SH-SY5Y (cell line): ENCODE results near the gene VSIR.

Source experiments
- GATA2 ChIP-seq: IDR thresholded peaks from 2 replicates; pipeline ENCODE4 v1.6.1; 2011; ENCODE audit warnings: mild to moderate bottlenecking, low read depth, low read length
- GATA3 ChIP-seq: IDR thresholded peaks from 2 replicates; pipeline ENCODE4 v1.6.1; 2011; ENCODE audit warnings: low read depth, mild to moderate bottlenecking, low read length, moderate library complexity

The VSIR gene

GRCh38 chr10:71799608-71800453 is 26.5 kb upstream of the VSIR start:
- TF ChIP-seq GATA2: no peak
- TF ChIP-seq GATA3: no peak

DNA sequence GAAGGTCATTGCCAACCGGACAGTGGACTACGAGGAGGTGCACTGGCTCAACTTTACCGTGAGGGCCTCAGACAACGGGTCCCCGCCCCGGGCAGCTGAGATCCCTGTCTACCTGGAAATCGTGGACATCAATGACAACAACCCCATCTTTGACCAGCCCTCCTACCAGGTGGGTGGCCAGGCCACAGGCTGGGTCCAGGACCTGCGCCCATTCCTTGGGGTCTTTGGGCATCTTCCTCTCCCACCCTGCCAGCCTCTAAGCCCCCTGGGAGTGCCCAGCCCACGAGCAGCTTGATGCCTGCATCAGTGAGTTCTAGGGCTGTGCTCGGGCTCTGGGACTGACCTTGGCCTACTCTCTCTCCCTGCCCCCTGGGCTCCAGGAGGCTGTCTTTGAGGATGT is 25.8 kb upstream of the VSIR start:
- TF ChIP-seq GATA2 (no peak), GATA3 (no peak)

GRCh38 chr10:71798308-71798624 is 24.9 kb upstream of the VSIR start:
- TF ChIP-seq GATA3: no peak
- no peak for TF ChIP-seq GATA2

GRCh38 chr10:71797533-71798307 is 24.4 kb upstream of the VSIR start:
- TF ChIP-seq GATA2 (no peak), GATA3 (no peak)

DNA sequence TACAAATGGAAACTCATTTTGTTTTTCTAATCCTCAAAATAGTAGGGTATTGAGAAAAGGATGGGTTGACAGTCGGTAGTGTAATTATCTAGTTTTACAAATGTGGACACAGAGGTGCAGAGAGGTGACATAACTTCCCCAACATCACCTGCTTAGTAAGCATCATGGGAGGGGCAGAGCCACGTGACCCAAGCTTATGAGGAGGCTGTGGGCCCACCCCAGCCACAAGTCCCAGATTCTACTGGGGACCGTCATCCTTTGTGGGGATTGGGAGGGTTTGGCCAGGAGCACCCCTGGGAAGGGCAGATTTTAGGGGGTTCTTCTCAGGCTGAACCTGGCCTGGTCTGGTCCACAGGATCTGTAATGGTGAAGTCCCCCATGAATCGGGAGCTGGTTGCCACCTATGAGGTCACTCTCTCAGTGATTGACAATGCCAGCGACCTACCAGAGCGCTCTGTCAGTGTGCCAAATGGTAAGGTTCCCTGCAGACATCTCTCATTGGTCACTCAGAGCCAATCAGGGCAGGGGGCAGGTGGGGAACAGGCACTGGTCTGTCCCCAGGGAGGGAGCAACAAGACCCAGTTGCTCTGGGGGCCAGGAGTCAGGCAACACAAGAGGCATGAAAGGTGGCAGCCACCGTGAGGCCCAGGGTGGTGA is 23.6 kb upstream of the VSIR start:
- no peak for TF ChIP-seq GATA3
- no peak for TF ChIP-seq GATA2

DNA sequence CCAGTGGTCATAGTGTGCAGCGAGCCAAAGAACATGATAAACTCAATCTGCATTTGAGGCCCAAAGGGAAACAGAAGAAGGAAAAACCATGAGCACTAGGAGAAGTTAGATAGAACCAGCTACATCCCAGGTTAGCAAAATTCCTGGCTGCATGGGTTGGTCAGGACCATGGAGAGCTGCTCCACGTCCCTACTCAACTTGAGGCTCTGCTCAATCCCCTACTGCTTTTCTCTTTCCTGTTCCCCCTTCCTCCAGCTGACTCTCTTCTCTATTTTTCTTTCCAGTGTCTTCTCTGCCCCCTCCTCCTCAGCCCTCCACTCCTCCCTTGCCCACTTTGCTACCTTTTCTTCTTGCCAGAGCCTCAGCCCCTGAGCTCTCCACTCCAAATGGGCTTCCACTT is 21.9 kb upstream of the VSIR start:
- TF ChIP-seq GATA2 (no peak), GATA3 (no peak)

GRCh38 chr10:71790749-71791440 is 17.6 kb upstream of the VSIR start:
- no peak for TF ChIP-seq GATA3

DNA sequence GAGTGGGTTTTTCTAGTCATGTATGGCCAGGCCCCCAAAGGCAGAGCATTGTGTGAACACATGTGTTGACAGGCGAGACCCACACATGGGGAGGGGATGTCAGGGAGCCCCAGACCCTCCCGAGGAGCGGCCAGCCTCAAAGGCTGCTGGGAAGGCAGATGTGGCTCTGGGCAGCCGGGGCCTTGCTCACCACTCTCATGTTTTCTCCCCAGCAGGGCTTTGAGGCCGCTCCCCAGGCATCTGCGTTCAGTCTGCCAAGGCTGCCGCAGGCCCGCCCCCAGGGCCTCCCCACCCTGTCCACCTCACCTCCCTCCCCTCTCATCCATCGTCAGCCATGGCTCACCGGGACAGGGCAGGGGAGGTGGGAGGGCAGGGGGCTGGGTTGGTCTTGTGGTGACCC is 16.6 kb upstream of the VSIR start:
- no peak for TF ChIP-seq GATA2
- TF ChIP-seq GATA3: no peak

GRCh38 chr10:71788954-71789353 is 15.6 kb upstream of the VSIR start:
- TF ChIP-seq GATA2: no peak

- no peak for TF ChIP-seq GATA3
- TF ChIP-seq GATA2: no peak
These were observed 11.5 kb upstream of the VSIR start for GRCh38 chr10:71784679-71785272.

DNA sequence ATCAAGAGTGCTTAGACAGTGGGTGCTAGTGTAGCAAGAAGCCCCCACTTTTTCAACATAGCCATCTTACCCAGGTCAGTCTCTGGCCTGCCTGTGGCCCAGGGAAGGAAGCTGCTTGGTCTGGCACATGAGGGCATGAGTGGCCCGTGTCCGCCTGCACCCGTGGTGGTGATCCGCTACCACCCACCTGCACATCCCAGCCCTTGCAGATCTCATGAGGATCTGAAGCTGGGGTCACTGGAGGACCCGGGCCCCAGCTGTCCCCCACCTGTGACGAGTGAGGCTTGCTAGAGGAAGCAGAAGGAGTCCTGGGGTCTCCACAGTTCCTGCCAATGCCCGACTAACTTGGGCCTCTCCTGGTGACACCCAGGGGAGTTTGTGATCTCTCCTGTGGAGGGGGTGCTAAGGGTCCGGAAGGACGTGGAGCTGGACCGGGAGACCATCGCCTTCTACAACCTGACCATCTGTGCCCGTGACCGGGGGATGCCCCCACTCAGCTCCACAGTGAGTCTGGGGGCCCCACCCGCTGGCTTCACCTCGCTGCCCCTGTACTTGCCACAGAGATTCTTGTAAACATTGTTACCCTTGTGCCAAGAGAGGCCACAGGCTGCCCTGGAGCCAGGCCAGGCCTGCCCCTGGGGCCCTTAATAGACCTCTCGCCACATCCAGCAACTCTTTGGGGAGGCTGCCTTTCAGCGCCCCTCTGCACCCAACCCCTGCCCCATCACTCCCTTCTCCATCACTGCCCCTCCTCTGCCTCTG is 10.8 kb upstream of the VSIR start:
- TF ChIP-seq GATA3: no peak
- TF ChIP-seq GATA2: no peak

- no peak for TF ChIP-seq GATA2
- TF ChIP-seq GATA3: no peak
These were observed 9.7 kb upstream of the VSIR start for GRCh38 chr10:71782917-71783490.

DNA sequence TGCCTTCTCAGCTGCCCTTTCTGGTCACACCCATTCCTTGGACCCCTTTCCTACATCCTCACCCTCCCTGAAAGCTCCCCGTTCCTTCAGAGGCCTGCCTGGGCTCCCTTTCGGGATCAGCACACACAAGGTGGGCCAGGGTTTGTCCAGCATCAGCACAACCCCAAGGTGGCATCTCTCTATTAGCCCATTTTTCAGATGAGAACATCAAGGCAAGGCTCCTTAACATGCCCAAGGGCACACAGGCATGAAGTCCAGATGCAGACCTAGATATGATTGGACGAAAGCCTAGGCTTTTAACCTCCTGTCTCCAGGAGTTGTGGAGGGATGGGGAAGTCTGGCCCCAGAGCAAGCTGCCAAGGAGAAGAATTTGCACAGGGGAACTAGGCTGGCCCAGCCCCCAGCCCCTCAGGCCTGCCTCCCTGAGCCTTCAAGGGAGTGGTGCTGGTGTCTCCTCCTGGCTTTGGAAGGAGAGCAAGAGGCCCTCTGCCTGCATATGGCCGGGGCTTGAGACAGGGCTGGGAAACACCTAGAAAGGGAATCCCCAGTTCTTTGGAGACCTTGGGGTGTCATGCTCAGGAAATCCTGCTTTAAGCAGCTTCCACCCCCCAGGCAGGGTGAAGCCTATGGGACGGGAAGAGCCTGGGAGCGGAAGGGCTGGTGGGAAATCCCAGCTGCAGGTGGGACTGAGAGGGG is 9.0 kb upstream of the VSIR start:
- TF ChIP-seq GATA3: no peak
- no peak for TF ChIP-seq GATA2
